HCT116 (cell line): ENCODE measurements around the gene LINGO4.

Experiments used
- CEBPB ChIP-seq: IDR thresholded peaks from 2 replicates; pipeline ENCODE4 v1.6.1; 2012; ENCODE audit warnings: low read depth
- CTCF ChIP-seq, 3 experiments: fragments of 200-600 bp in 1 of 3; sonication (generic) in 1 of 3; IDR thresholded peaks in 2 of 3; conservative IDR thresholded peaks in 1 of 3; 2 replicates each; pipeline ENCODE4 v1.5.1; 2012 to 2017; ENCODE audit warnings: low read depth in 2 of 3, low read length in 2 of 3, antibody characterized with exemption in 1 of 3, borderline replicate concordance in 1 of 3, control low read depth in 1 of 3, mild to moderate bottlenecking in 1 of 3, mixed read lengths in 1 of 3, mixed run types in 1 of 3, moderate library complexity in 1 of 3; ENCODE audit not compliant: insufficient read depth in 1 of 3
- EZH2 ChIP-seq: fragments of 200-600 bp; sonication (generic); IDR thresholded peaks from 2 replicates; pipeline ENCODE4 v1.6.1; 2017; ENCODE audit warnings: antibody characterized with exemption, mixed run types
- EZH2phosphoT487 ChIP-seq: fragments of 200-600 bp; IDR thresholded peaks from 2 replicates; pipeline ENCODE4 v1.6.1; 2018; ENCODE audit warnings: antibody characterized with exemption, borderline replicate concordance
- FOSL1 ChIP-seq: IDR thresholded peaks from 2 replicates; pipeline ENCODE4 v1.6.1; 2012; ENCODE audit warnings: low read depth
- MAX ChIP-seq: IDR thresholded peaks from 2 replicates; pipeline ENCODE4 v1.6.1; 2012
- POLR2A ChIP-seq: IDR thresholded peaks from 2 replicates; pipeline ENCODE4 v1.7.0; 2011; ENCODE audit warnings: borderline replicate concordance; ENCODE audit not compliant: insufficient read depth, insufficient read length; ENCODE audit errors: extremely low read depth
- RAD21 ChIP-seq: IDR thresholded peaks from 2 replicates; pipeline ENCODE4 v1.6.1; 2012; ENCODE audit warnings: low read depth, mild to moderate bottlenecking
- REST ChIP-seq: IDR thresholded peaks from 2 replicates; pipeline ENCODE4 v1.6.1; 2012; ENCODE audit warnings: low read depth
- TCF7L2 ChIP-seq: IDR thresholded peaks from 2 replicates; pipeline ENCODE4 v1.7.0; 2011; ENCODE audit warnings: borderline replicate concordance, inconsistent platforms; ENCODE audit not compliant: insufficient read depth, insufficient read length; ENCODE audit errors: extremely low read depth
- YY1 ChIP-seq: IDR thresholded peaks from 2 replicates; pipeline ENCODE4 v1.6.1; 2011; ENCODE audit warnings: low read length, low read depth, moderate library complexity, mild to moderate bottlenecking; ENCODE audit not compliant: insufficient replicate concordance; ENCODE audit errors: extremely low read depth
- ZFX ChIP-seq: fragments of 450-650 bp; IDR thresholded peaks from 2 replicates; pipeline ENCODE4 v1.6.1; 2017

GRCh38 chr1:151851886-151852285 is 46.7 kb upstream of the LINGO4 start:
- TF ChIP-seq CTCF (IDR thresholded peaks at IDR 0.05 in 2 of 3, conservative IDR thresholded peaks at IDR 0.05 in 1 of 3; ENCODE audit: borderline replicate concordance in 1 of 3, insufficient read depth in 1 of 3, low read depth in 2 of 3, low read length in 2 of 3) (no peak), REST (no peak), EZH2phosphoT487 (no peak), TCF7L2 (no peak), POLR2A (no peak), EZH2 (no peak), RAD21 (no peak), CEBPB (no peak), FOSL1 (no peak), MAX (no peak), ZFX (no peak), YY1 (no peak)
